ENCODE measurements around the gene S100A6.

DNA sequence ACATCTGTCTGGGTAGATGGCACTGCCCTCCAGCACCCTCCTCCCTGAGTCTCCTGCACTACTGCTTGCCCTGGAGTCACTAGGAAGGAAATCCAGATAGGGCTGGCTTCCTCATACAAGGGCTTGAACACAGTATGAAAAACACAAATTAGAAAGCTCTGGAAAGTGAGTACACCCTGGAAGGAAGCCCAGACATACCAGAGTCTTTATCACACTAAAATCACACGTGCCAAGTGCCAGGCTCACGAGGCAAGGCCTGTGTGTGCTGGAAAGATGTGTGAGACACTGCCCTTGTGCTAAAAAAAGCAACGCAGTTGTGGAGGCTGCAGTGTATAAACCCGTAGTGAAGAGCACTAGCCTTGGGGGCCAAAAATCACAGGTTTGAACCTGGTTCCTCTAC lies 47.1 kb downstream of the S100A6 start:
- TF ChIP-seq GABPA (IDR thresholded peaks at IDR 0.05 in 1 of 2, conservative IDR thresholded peaks at IDR 0.05 in 1 of 2): no peak
- TF ChIP-seq, protein P1, sequence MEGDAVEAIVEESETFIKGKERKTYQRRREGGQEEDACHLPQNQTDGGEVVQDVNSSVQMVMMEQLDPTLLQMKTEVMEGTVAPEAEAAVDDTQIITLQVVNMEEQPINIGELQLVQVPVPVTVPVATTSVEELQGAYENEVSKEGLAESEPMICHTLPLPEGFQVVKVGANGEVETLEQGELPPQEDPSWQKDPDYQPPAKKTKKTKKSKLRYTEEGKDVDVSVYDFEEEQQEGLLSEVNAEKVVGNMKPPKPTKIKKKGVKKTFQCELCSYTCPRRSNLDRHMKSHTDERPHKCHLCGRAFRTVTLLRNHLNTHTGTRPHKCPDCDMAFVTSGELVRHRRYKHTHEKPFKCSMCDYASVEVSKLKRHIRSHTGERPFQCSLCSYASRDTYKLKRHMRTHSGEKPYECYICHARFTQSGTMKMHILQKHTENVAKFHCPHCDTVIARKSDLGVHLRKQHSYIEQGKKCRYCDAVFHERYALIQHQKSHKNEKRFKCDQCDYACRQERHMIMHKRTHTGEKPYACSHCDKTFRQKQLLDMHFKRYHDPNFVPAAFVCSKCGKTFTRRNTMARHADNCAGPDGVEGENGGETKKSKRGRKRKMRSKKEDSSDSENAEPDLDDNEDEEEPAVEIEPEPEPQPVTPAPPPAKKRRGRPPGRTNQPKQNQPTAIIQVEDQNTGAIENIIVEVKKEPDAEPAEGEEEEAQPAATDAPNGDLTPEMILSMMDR (IDR thresholded peaks at IDR 0.05; ENCODE audit: low read depth, low read length, missing input control): no peak
- TF ChIP-seq, protein P2, sequence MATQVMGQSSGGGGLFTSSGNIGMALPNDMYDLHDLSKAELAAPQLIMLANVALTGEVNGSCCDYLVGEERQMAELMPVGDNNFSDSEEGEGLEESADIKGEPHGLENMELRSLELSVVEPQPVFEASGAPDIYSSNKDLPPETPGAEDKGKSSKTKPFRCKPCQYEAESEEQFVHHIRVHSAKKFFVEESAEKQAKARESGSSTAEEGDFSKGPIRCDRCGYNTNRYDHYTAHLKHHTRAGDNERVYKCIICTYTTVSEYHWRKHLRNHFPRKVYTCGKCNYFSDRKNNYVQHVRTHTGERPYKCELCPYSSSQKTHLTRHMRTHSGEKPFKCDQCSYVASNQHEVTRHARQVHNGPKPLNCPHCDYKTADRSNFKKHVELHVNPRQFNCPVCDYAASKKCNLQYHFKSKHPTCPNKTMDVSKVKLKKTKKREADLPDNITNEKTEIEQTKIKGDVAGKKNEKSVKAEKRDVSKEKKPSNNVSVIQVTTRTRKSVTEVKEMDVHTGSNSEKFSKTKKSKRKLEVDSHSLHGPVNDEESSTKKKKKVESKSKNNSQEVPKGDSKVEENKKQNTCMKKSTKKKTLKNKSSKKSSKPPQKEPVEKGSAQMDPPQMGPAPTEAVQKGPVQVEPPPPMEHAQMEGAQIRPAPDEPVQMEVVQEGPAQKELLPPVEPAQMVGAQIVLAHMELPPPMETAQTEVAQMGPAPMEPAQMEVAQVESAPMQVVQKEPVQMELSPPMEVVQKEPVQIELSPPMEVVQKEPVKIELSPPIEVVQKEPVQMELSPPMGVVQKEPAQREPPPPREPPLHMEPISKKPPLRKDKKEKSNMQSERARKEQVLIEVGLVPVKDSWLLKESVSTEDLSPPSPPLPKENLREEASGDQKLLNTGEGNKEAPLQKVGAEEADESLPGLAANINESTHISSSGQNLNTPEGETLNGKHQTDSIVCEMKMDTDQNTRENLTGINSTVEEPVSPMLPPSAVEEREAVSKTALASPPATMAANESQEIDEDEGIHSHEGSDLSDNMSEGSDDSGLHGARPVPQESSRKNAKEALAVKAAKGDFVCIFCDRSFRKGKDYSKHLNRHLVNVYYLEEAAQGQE (IDR thresholded peaks at IDR 0.05): no peak
- TF ChIP-seq RAD21 (IDR thresholded peaks at IDR 0.05): no peak
- no peak for TF ChIP-seq JUND (IDR thresholded peaks at IDR 0.05)
- TF ChIP-seq TAF1 (conservative IDR thresholded peaks at IDR 0.05): no peak
- no peak for TF ChIP-seq SP1 (IDR thresholded peaks at IDR 0.05)

Measured in liver (tissue), 3 donors.